NAMALWA (cell line): ENCODE results near the gene CRYBG3.

Experiments
- DNase-seq: peaks from one replicate; pipeline ENCODE4 v3.0.0-alpha.2; 2015; ENCODE audit warnings: low spot score

CRYBG3 gene

GRCh38 chr3:97971679-97972567 is 150.1 kb downstream of the CRYBG3 start, which contains the start of gene RIOX2:
TSS of gene RIOX2 (minus strand) at chr3:97972431. CDS start at chr3:97967593, 4,838 bp downstream.
- peak; percentile 92 for DNase-seq

DNA sequence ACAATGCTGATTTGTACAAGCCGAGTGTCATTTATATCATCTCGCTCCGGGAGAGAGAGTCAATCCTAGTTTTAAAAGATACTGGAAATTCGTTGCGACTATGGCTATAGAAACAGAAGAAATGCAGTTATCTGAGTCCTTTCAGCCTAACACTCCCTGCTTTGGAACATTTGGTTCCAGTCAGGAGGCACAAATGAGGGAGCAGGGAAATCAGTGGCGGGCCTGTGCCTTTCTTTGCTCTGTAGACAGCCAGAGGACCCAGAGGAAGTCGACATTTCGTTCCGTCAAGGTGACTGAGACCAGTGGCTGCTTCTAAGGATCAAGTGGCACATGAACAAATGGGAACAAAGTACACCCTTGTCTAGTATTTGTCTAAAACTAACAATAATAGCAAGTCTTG is 151.2 kb downstream of the CRYBG3 start:
- no peak for DNase-seq

DNA sequence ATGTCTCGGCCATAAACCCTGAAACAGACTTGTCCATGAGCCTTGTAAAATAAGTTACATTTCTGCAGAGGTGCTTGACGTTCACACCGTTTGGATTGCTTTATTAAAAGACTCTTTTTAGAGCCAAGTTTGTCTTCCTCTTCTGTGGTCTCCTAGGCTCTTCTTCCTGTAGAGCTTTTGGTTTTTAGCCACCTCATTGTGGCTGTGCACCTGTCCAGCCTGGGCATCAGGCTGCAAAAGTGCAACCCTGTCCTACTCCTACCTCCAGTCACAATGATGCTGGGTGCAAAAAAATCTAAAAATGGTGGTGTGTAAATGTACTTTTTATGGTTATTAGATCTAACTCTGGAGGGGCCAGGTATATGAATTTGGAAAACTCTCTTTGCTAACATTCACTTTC is 153.2 kb downstream of the CRYBG3 start:
- DNase-seq: no peak

- no peak for DNase-seq
These were observed 153.7 kb downstream of the CRYBG3 start for GRCh38 chr3:97975466-97975865.

DNA sequence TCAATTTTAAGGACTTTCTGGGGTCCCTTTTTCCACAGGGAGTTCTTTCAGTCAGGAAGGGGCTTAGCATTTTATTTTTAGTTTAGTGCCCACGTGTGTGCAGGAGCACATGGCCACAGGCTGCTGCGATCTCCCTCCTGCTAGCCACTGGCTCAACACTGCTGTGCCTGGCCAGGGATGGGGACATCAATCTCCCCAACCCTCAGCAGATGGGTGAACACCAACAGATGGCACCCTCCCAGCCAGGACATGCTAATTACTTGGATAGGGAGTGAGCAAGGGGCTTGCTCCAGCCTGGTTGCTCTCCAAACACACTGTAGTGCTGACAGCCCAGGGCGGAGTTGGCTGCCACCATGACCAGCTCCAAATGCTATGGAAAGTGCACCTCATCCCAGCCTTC is 157.8 kb downstream of the CRYBG3 start:
- DNase-seq: no peak

DNA sequence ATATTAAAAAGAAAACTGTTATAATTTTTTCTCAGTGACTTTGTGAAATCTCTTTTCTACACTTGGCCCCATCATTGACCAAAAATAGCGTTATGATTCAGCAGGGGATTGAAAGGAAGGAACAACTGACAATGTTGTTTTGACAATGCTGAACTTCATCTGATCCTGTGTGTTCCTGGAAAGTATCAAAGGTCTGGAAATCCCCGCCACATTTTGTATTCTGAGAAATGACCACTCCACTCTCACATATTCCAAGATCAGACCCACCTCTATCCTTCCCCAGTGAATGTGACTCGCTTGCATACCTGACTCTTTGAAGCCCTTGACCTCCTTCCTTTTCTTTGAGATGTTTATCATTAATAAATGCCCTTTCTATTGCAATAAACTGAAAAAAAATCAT is 160.1 kb downstream of the CRYBG3 start:
- DNase-seq: no peak

DNA sequence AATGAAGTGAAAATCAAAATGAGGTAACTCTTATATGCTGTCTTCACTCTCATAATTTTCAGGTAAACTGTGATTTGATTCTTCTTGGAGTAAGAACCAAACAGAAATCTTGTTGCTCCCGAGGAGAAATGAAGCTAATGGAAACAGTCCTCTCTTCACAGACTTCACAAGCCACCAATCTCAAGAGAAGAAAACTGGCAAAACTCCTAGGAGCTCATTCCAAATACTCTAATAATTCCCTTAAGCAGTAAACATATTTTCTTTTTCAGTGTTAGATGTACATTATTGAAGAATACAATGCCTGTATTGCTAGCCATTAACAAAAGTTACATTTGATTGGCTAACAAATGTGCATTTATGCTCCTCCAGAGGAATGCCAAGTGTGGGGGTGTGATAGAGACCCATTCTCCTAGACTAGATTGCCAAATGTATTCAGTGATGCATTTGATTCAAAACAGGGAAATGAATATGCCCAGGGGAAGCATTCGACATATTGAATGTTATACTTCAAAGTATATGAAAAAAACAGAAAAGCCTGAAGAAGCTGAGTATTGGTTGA is 162.2 kb downstream of the CRYBG3 start:
- DNase-seq: no peak

DNA sequence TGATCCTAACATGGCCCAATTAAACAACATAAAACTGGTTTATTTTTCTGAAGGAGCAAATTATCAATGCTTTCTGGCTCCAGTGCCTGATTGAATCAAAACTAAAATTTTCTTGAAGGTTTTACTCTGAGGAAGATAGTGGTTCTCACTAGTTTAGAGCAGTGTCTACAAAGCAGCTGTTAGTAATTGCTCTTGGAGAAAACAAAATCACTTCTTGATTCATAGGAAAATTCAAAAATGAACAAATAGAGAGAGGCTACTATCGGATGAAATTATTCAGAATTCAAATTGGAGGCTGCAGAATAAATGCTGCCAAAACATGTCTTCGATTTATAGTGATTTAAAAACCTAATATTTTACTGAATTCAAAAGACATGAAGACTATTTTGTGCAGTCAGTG is 165.5 kb downstream of the CRYBG3 start:
- DNase-seq: no peak

DNA sequence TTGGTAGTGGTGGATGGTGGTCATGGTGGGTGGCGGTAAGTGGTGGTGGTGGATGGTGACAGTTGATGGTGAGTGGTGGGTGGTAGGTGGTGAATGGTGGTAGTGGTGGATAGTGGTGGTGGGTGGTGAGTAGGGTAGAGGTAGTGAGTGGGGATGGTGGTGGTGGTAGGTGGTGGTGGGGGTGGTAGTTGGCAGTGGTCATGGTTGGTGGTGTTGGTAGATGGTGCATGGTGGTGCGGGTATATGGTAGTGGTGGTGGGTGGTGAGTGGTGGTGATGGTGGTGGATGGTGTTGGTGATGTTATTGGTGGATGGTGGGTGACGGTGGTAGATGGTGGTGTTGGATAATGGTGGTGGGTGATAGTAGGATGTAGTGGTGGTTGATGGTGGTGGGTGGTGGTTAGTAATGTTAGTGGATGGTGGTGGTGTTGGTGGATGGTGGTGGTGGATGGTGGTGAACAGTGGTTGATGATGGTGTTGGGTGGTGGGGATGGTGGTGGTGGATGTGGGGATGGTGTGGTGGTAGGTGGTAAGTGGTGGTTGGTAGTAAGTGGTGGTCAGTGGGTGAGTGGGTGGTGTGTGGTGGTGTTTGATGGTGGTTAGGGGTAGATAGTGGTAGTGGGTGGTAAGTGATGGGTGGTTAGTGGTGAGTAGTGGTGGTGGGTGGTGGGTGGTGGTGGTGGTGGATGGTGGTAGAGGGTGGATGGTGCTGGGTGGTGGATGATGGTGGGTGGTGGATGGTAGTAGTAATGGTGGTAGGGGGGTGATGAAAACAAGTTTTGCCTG is 167.2 kb downstream of the CRYBG3 start:
- no peak for DNase-seq

GRCh38 chr3:97990624-97991292 is 168.9 kb downstream of the CRYBG3 start:
- DNase-seq: no peak

DNA sequence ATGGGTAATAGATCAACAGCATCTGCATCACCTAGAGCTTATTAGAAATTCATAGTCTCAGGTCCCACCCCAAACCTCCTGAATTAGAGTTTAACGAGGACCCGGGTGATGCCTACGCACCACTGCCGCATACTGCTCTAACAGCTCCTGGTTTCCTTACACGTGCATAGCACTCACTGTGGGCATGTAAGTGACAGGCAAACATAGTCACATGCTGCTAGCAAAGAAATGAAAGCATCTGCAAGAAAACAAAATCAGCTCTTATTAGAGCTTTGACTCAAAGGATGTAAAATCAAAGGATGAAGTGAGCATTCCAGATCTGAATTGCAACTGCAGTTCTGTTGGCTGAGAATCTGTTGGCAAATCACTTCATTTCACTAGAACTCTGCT is 169.5 kb downstream of the CRYBG3 start:
- DNase-seq: no peak

- no peak for DNase-seq
These were observed 170.8 kb downstream of the CRYBG3 start for GRCh38 chr3:97992547-97993173.

DNA sequence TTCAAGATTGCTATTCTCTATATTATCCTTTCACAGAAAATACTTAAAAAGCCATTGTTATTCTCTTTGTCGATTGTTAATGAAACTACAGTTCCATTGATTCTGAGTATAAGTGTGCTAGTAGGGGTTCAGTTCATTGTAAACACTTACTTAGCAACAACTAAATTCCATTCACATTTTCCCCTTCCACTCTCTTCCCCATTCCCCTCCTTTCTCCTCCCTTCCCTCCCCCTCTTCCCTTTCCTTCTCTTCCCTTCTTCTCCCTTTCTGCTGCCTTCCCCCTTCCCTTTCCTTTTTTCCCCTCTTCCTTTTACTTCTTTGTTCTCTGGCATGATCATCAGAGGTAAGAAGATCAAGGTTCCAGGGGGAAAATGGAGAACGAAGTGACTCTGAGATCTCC is 171.7 kb downstream of the CRYBG3 start:
- DNase-seq: no peak

GRCh38 chr3:97994328-97994945 is 172.6 kb downstream of the CRYBG3 start:
- DNase-seq: no peak
